Liver (tissue), 9 donors: ENCODE data around the gene LIMA1. TPM values are rescaled to one million over a fixed set of nuclear protein-coding genes. Genes with fewer than 3 reads are reported as not detected.

Experiments
- DNase-seq: peaks from one replicate; pipeline ENCODE4 v3.0.0-alpha.2; 2017; ENCODE audit warnings: low spot score
- H3K27ac ChIP-seq, 2 donors: one replicate each; pipeline ENCODE4 v1.7.0; 2013; ENCODE audit warnings: inconsistent platforms in 2 of 2, low read length in 2 of 2, control low read depth in 1 of 2, low read depth in 1 of 2, mild to moderate bottlenecking in 1 of 2
- H3K27me3 ChIP-seq, 4 donors: one replicate each; pipeline versions ENCODE4 v1.6.1 to v1.7.0; 2013; ENCODE audit warnings: low read length in 3 of 4, inconsistent platforms in 1 of 4, mild to moderate bottlenecking in 1 of 4, moderate library complexity in 1 of 4; ENCODE audit not compliant: control insufficient read depth in 4 of 4, insufficient read depth in 4 of 4
- H3K36me3 ChIP-seq, 4 donors: one replicate each; pipeline versions ENCODE4 v1.6.1 to v1.7.0; 2013; ENCODE audit warnings: low read length in 3 of 4, mild to moderate bottlenecking in 3 of 4, low read depth in 1 of 4, moderate library complexity in 1 of 4; ENCODE audit not compliant: control insufficient read depth in 4 of 4, insufficient read depth in 3 of 4
- H3K4me1 ChIP-seq, 4 donors: one replicate each; pipeline versions ENCODE4 v1.6.1 to v1.7.0; 2013; ENCODE audit warnings: low read length in 3 of 4, mild to moderate bottlenecking in 3 of 4, moderate library complexity in 1 of 4; ENCODE audit not compliant: control insufficient read depth in 4 of 4, insufficient read depth in 4 of 4
- H3K4me3 ChIP-seq, 3 donors: one replicate each; pipeline versions ENCODE4 v1.6.1 to v1.7.0; 2013; ENCODE audit warnings: low read length in 3 of 3, control low read depth in 1 of 3, low read depth in 1 of 3, mild to moderate bottlenecking in 1 of 3
- H3K9ac ChIP-seq, 2 donors: one replicate each; pipeline ENCODE4 v1.7.0; 2013; ENCODE audit warnings: low read length in 2 of 2, mild to moderate bottlenecking in 2 of 2, moderate library complexity in 2 of 2, control low read depth in 1 of 2, low read depth in 1 of 2
- H3K9me3 ChIP-seq, 4 donors: one replicate each; pipeline versions ENCODE4 v1.6.1 to v1.7.0; 2013; ENCODE audit warnings: low read length in 3 of 4; ENCODE audit not compliant: control insufficient read depth in 4 of 4
- ATF3 ChIP-seq: IDR thresholded peaks from 2 replicates; pipeline ENCODE4 v1.6.1; 2016; ENCODE audit warnings: antibody characterized with exemption
- CTCF ChIP-seq: fragments of 150-350 bp; IDR thresholded peaks from 2 replicates; pipeline ENCODE4 v1.5.1; 2017; ENCODE audit warnings: improper control_type of control experiment, low read depth, low read length; ENCODE audit not compliant: missing input control
- EGR1 ChIP-seq, 2 donors: IDR thresholded peaks; 2 replicates each; pipeline ENCODE4 v1.6.1; 2016 to 2018; ENCODE audit warnings: antibody characterized with exemption in 2 of 2, low read depth in 2 of 2
- GABPA ChIP-seq, 2 donors: IDR thresholded peaks in 1 of 2; conservative IDR thresholded peaks in 1 of 2; 2 replicates each; pipeline ENCODE4 v1.6.1; 2016; ENCODE audit warnings: antibody characterized with exemption in 2 of 2, mild to moderate bottlenecking in 1 of 2, moderate library complexity in 1 of 2
- HNF4G ChIP-seq: IDR thresholded peaks from 2 replicates; pipeline ENCODE4 v1.6.1; 2016; ENCODE audit warnings: antibody characterized with exemption
- JUND ChIP-seq, 2 donors: IDR thresholded peaks; 2 replicates each; pipeline ENCODE4 v1.6.1; 2016; ENCODE audit warnings: antibody characterized with exemption in 2 of 2
- MAX ChIP-seq: IDR thresholded peaks from 2 replicates; pipeline ENCODE4 v1.6.1; 2016; ENCODE audit warnings: antibody characterized with exemption
- NR2F2 ChIP-seq: IDR thresholded peaks from 2 replicates; pipeline ENCODE4 v1.6.1; 2016; ENCODE audit warnings: antibody characterized with exemption
- REST ChIP-seq: IDR thresholded peaks from 2 replicates; pipeline ENCODE4 v1.6.1; 2016; ENCODE audit warnings: antibody characterized with exemption, mild to moderate bottlenecking
- YY1 ChIP-seq: IDR thresholded peaks from 2 replicates; pipeline ENCODE4 v1.6.1; 2016; ENCODE audit warnings: antibody characterized with exemption, mild to moderate bottlenecking
- ZBTB33 ChIP-seq: IDR thresholded peaks from 2 replicates; pipeline ENCODE4 v1.6.1; 2016; ENCODE audit warnings: antibody characterized with exemption
- WGBS: extraction: QIAGEN DNeasy Blood & Tissue Kit; methylation state at CpG from one replicate; pipeline ENCODE4 v1.1.7; 2013; 5-methylcytosine and 5-hydroxymethylcytosine counted together
- polyA plus RNA-seq, 2 donors: library from polyadenylated mRNA; stranded (reverse) in 1 of 2; unstranded in 1 of 2; fragments of 200-250 nt in 1 of 2; fragments of >200 nt in 1 of 2; fragmentation: Nextera tagmentation in 1 of 2; extraction: Ambion mirVana in 1 of 2; gene quantifications; one replicate each; pipeline versions ENCODE4 v1.2.1 to v1.2.3, GENCODE V29; 2013 to 2015
- total RNA-seq, 2 donors: library from RNA; depleted of rRNA; stranded (reverse); fragments of >200 nt; gene quantifications; one replicate each; pipeline ENCODE4 v1.2.3, GENCODE V29; 2014
- donor health status: healthy.
- donor health status: healthy.
- donor health status: healthy.
- donor health status: healthy.
- donor health status: healthy.

Gene LIMA1
- total and polyA plus RNA-seq, 4 donors, result 8.1 to 17.5 (median 13.5) TPM

- 89% methylated on average over 4 of the region's 4 CpGs for WGBS
- H3K9ac ChIP-seq, result no peak overlapping the region
- no peaks in the 10 kb centered on the region for H3K4me1 ChIP-seq
Measured at GRCh38 chr12:50185301-50185895, 97.9 kb downstream of the LIMA1 start.

GRCh38 chr12:50184261-50184660, 99.1 kb downstream of the LIMA1 start:
- Histone ChIP-seq H3K4me3 (no peak overlapping the region), H3K4me1 (no peaks in the 10 kb centered on the region), H3K27ac (no peak overlapping the region), H3K27me3 (no peaks in the 10 kb centered on the region), H3K9me3 (no peaks in the 10 kb centered on the region), H3K9ac (no peak overlapping the region), H3K36me3 (peaks cover 0 to 9% (median 2%) of the 10 kb centered on the region in 4 donors)
- 85% methylated on average over 5 of the region's 5 CpGs for WGBS
- DNase-seq, result no peak
- TF ChIP-seq REST (no peak), JUND (IDR thresholded peaks at IDR 0.05) (no peak), NR2F2 (no peak), ATF3 (no peak), HNF4G (no peak), GABPA (IDR thresholded peaks at IDR 0.05 in 1 of 2, conservative IDR thresholded peaks at IDR 0.05 in 1 of 2) (no peak), ZBTB33 (no peak), EGR1 (IDR thresholded peaks at IDR 0.05; ENCODE audit: low read depth in 2 of 2) (no peak), YY1 (no peak)

More at GRCh38 chr12:50185301-50185895, 97.9 kb downstream of the LIMA1 start:
- Histone ChIP-seq H3K9me3 (no peaks in the 10 kb centered on the region), H3K4me3 (no peak overlapping the region), H3K27me3 (no peaks in the 10 kb centered on the region), H3K36me3 (peaks cover 0 to 9% (median 2%) of the 10 kb centered on the region in 4 donors), H3K27ac (no peak overlapping the region)
- no peak for DNase-seq
- TF ChIP-seq CTCF (no peak), REST (no peak), YY1 (no peak), MAX (no peak)
